ENCODE data around the gene HRAS. TPM values are rescaled to one million over a fixed set of nuclear protein-coding genes. Genes with fewer than 3 reads are reported as not detected.

Gene HRAS
- total RNA-seq, 1 experiment from 2014 or later = 175 TPM

DNA sequence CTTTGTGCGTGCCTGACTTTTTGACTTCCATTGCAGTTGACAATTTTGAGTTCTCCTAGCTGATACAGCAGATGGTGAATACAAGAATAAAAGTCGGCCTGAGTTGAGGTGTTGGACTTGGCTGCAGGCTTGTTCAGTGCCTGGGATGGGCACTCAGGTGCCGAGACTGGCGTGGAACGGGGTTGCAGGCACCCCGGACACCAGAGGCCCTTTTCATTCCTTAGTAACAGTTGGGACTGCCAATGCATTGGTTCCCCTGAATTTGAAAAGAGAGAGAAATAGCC, 42.2 kb upstream of the HRAS start:
- in situ Hi-C loops (cut with HindIII; ENCODE audit: low pct_unique_long_range_greater_than_20kb, low sequenced_read_pairs) (no loop called here), intact Hi-C loops (cut with micrococcal nuclease; ENCODE audit: unreplicated experiment) (no loop called here)
- BruUV-seq (replicated peaks) = TSS peak; percentile 79
- Histone ChIP-seq H3K4me1 (ENCODE audit: control insufficient read depth, insufficient read depth, low read length) (peaks cover 35% of the 10 kb centered on the region), H3K4me3 (ENCODE audit: low read depth in 2 of 2, low read length in 2 of 2) (peak overlapping the region; percentile 82 to 96), H3K9me3 (ENCODE audit: control insufficient read depth, insufficient read depth, low read depth, low read length) (no peaks in the 10 kb centered on the region), H3K27ac (ENCODE audit: low read length) (peak overlapping the region; percentile 95), H3K27me3 (ENCODE audit: control insufficient read depth, insufficient read depth, low read length) (no peaks in the 10 kb centered on the region), H3K36me3 (ENCODE audit: control insufficient read depth, insufficient read depth, low read length) (peaks cover 8% of the 10 kb centered on the region; the same call in 1 of the 2 replicates)
- TF ChIP-seq TCF7L2 (IDR thresholded peaks at IDR 0.05; ENCODE audit: low read depth, low read length) = no peak
- TF ChIP-seq, protein P1, sequence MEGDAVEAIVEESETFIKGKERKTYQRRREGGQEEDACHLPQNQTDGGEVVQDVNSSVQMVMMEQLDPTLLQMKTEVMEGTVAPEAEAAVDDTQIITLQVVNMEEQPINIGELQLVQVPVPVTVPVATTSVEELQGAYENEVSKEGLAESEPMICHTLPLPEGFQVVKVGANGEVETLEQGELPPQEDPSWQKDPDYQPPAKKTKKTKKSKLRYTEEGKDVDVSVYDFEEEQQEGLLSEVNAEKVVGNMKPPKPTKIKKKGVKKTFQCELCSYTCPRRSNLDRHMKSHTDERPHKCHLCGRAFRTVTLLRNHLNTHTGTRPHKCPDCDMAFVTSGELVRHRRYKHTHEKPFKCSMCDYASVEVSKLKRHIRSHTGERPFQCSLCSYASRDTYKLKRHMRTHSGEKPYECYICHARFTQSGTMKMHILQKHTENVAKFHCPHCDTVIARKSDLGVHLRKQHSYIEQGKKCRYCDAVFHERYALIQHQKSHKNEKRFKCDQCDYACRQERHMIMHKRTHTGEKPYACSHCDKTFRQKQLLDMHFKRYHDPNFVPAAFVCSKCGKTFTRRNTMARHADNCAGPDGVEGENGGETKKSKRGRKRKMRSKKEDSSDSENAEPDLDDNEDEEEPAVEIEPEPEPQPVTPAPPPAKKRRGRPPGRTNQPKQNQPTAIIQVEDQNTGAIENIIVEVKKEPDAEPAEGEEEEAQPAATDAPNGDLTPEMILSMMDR (IDR thresholded peaks at IDR 0.05) = no peak
- no peak for TF ChIP-seq SIN3A (IDR thresholded peaks at IDR 0.05; ENCODE audit: borderline replicate concordance, insufficient read depth, low read depth, low read length)
- TF ChIP-seq POLR2AphosphoS5 (IDR thresholded peaks at IDR 0.05; ENCODE audit: low read depth, low read length) = no peak; the same call in 1 of the 2 replicates
- POLR2A ChIA-PET = no interaction called here
- ATAC-seq (no peak), DNase-seq (ENCODE audit: low read depth, low spot score) (no peak)
- CTCF ChIA-PET = no interaction called here

DNA sequence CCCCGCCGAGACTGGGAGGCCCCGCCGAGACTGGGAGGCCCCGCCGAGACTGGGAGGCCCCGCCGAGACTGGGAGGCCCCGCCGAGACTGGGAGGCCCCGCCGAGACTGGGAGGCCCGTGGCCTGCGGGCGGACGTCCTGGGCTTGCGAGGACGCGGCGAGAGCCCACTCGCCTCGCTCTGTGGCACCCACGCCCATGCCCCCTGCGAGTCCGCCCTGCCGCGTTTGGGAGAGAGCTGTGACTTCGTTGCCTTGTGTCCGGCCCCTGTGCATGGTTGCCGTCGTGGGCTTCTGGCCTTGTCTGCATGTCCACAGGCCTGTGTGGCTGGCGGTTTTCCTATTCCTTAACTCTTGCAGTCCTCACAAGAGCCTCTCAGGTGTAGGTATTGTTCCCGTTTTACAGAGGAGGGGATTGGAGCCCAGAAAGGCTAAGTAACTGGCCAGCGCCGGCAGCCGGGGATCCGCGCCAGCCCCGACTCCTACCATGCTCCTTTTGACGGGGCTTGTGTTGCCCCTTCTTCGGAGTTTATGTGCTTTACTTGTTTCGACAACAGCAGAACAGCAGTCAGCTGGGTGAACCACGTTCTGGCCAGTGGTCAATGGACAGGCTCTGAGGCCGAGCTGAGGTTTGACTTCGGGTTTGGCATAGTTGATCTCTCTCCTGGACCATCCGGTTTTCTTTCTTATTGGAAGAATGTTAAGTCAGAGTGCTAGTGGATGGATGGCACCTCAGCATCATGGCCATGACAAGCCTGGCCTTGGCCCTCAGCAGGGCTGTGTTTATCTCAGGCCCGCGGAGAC, 41.6 kb upstream of the HRAS start:
- ChIA-PET CTCF (no interaction called here), POLR2A (interaction anchor here (0.7 kb wide), 1 partner anchor 74 kb away, joined by 3 read pairs; no protein-coding TSS in a partner anchor)
- ATAC-seq (no peak), DNase-seq (ENCODE audit: low read depth, low spot score) (no peak)
- peaks cover 35% of the 10 kb centered on the region for H3K4me1 ChIP-seq (ENCODE audit: control insufficient read depth, insufficient read depth, low read length)
- H3K27ac ChIP-seq (ENCODE audit: low read length) = peak overlapping the region; percentile 95
- in situ Hi-C loops (cut with HindIII; ENCODE audit: low pct_unique_long_range_greater_than_20kb, low sequenced_read_pairs) = no loop called here
- intact Hi-C loops (cut with micrococcal nuclease; ENCODE audit: unreplicated experiment) = no loop called here
- no TSS peak for BruUV-seq (replicated peaks)
- peak overlapping the region; percentile 82 to 96 for H3K4me3 ChIP-seq (ENCODE audit: low read depth in 2 of 2, low read length in 2 of 2)
- peaks cover 8% of the 10 kb centered on the region; the same call in 1 of the 2 replicates for H3K36me3 ChIP-seq (ENCODE audit: control insufficient read depth, insufficient read depth, low read length)
- H3K9me3 ChIP-seq (ENCODE audit: control insufficient read depth, insufficient read depth, low read depth, low read length) = no peaks in the 10 kb centered on the region
- TF ChIP-seq, protein P1 (IDR thresholded peaks at IDR 0.05) = no peak
- TF ChIP-seq TCF7L2 (IDR thresholded peaks at IDR 0.05; ENCODE audit: low read depth, low read length) (no peak), SIN3A (IDR thresholded peaks at IDR 0.05; ENCODE audit: borderline replicate concordance, insufficient read depth, low read depth, low read length) (no peak; the same call in 1 of the 2 replicates), POLR2AphosphoS5 (IDR thresholded peaks at IDR 0.05; ENCODE audit: low read depth, low read length) (no peak; the same call in 1 of the 2 replicates)
- TF ChIP-seq, protein P2, sequence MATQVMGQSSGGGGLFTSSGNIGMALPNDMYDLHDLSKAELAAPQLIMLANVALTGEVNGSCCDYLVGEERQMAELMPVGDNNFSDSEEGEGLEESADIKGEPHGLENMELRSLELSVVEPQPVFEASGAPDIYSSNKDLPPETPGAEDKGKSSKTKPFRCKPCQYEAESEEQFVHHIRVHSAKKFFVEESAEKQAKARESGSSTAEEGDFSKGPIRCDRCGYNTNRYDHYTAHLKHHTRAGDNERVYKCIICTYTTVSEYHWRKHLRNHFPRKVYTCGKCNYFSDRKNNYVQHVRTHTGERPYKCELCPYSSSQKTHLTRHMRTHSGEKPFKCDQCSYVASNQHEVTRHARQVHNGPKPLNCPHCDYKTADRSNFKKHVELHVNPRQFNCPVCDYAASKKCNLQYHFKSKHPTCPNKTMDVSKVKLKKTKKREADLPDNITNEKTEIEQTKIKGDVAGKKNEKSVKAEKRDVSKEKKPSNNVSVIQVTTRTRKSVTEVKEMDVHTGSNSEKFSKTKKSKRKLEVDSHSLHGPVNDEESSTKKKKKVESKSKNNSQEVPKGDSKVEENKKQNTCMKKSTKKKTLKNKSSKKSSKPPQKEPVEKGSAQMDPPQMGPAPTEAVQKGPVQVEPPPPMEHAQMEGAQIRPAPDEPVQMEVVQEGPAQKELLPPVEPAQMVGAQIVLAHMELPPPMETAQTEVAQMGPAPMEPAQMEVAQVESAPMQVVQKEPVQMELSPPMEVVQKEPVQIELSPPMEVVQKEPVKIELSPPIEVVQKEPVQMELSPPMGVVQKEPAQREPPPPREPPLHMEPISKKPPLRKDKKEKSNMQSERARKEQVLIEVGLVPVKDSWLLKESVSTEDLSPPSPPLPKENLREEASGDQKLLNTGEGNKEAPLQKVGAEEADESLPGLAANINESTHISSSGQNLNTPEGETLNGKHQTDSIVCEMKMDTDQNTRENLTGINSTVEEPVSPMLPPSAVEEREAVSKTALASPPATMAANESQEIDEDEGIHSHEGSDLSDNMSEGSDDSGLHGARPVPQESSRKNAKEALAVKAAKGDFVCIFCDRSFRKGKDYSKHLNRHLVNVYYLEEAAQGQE (IDR thresholded peaks at IDR 0.05; ENCODE audit: insufficient read depth in 1 of 2, low read depth in 2 of 2, low read length in 1 of 2) = no peak
- H3K27me3 ChIP-seq (ENCODE audit: control insufficient read depth, insufficient read depth, low read length) = no peaks in the 10 kb centered on the region

Data from Panc1 (cell line).